H9 (cell line): Measurements from ENCODE around the gene INTS1. TPM values are rescaled to one million over a fixed set of nuclear protein-coding genes. Genes with fewer than 3 reads are reported as not detected.

Source experiments
- DNase-seq: peaks from one replicate; pipeline ENCODE4 v3.0.0-alpha.2; 2017
- H2AFZ ChIP-seq: one replicate; pipeline ENCODE4 v1.6.1; 2013; ENCODE audit warnings: mild to moderate bottlenecking, low read length, control low read depth, moderate library complexity
- H2AK5ac ChIP-seq: 2 replicates; pipeline ENCODE4 v1.6.1; 2013; ENCODE audit warnings: low read length, control low read depth, mixed read lengths; ENCODE audit not compliant: insufficient read length
- H2BK120ac ChIP-seq: one replicate; pipeline ENCODE4 v1.6.1; 2013; ENCODE audit warnings: low read depth, mild to moderate bottlenecking, low read length, control low read depth, inconsistent platforms; ENCODE audit not compliant: poor library complexity, severe bottlenecking
- H2BK12ac ChIP-seq: 2 replicates; pipeline ENCODE4 v1.6.1; 2013; ENCODE audit warnings: low read length, control low read depth, mixed read lengths, low read depth; ENCODE audit not compliant: insufficient read length
- H2BK15ac ChIP-seq: 2 replicates; pipeline ENCODE4 v1.6.1; 2013; ENCODE audit warnings: low read depth, low read length, control low read depth
- H2BK20ac ChIP-seq: one replicate; pipeline ENCODE4 v1.6.1; 2013; ENCODE audit warnings: low read depth, mild to moderate bottlenecking, low read length, control low read depth, inconsistent platforms; ENCODE audit not compliant: poor library complexity, severe bottlenecking
- H2BK5ac ChIP-seq: 2 replicates; pipeline ENCODE4 v1.6.1; 2013; ENCODE audit warnings: low read length, control low read depth, mixed read lengths; ENCODE audit not compliant: insufficient read length
- H3K14ac ChIP-seq: 2 replicates; pipeline ENCODE4 v1.6.1; 2013; ENCODE audit warnings: low read length, control low read depth; ENCODE audit not compliant: insufficient read depth
- H3K18ac ChIP-seq: 2 replicates; pipeline ENCODE4 v1.6.1; 2013; ENCODE audit warnings: low read depth, mild to moderate bottlenecking, mixed read lengths, low read length, control low read depth; ENCODE audit not compliant: insufficient read length
- H3K23ac ChIP-seq: 2 replicates; pipeline ENCODE4 v1.6.1; 2013; ENCODE audit warnings: low read length, control low read depth, mixed read lengths, low read depth; ENCODE audit not compliant: insufficient read length
- H3K23me2 ChIP-seq: 2 replicates; pipeline ENCODE4 v1.6.1; 2013; ENCODE audit warnings: low read depth, mild to moderate bottlenecking, mixed read lengths, low read length, control low read depth; ENCODE audit not compliant: insufficient read length, poor library complexity, severe bottlenecking
- H3K27ac ChIP-seq: 2 replicates; pipeline ENCODE4 v1.5.1; 2013; ENCODE audit warnings: low read length, control low read depth, mixed read lengths, low read depth; ENCODE audit not compliant: insufficient read length
- H3K27me3 ChIP-seq: 2 replicates; pipeline ENCODE4 v1.6.1; 2013; ENCODE audit warnings: low read length, control low read depth, inconsistent platforms; ENCODE audit not compliant: insufficient read depth
- H3K4ac ChIP-seq: 2 replicates; pipeline ENCODE4 v1.6.1; 2013; ENCODE audit warnings: low read depth, mild to moderate bottlenecking, control low read depth, inconsistent platforms, low read length, moderate library complexity
- H3K4me1 ChIP-seq: 2 replicates; pipeline ENCODE4 v1.6.1; 2013; ENCODE audit warnings: low read length, control low read depth, inconsistent platforms; ENCODE audit not compliant: insufficient read depth
- H3K4me2 ChIP-seq: 2 replicates; pipeline ENCODE4 v1.6.1; 2013; ENCODE audit warnings: low read length, control low read depth, mixed read lengths; ENCODE audit not compliant: insufficient read length, insufficient read depth
- H3K56ac ChIP-seq: 2 replicates; pipeline ENCODE4 v1.6.1; 2013; ENCODE audit warnings: low read depth, mild to moderate bottlenecking, mixed read lengths, low read length, control low read depth; ENCODE audit not compliant: insufficient read length
- H3K79me1 ChIP-seq: 2 replicates; pipeline ENCODE4 v1.6.1; 2013; ENCODE audit warnings: low read depth, mild to moderate bottlenecking, moderate library complexity, low read length, control low read depth, inconsistent platforms; ENCODE audit not compliant: insufficient read depth, poor library complexity, severe bottlenecking
- H3K79me2 ChIP-seq: 2 replicates; pipeline ENCODE4 v1.6.1; 2013; ENCODE audit warnings: low read length, control low read depth, inconsistent platforms; ENCODE audit not compliant: insufficient read depth
- H3K9ac ChIP-seq: 2 replicates; pipeline ENCODE4 v1.6.1; 2013; ENCODE audit warnings: low read length, control low read depth, mixed read lengths; ENCODE audit not compliant: insufficient read length; ENCODE audit errors: extremely low read depth
- H3K9me3 ChIP-seq: one replicate; pipeline ENCODE4 v1.6.1; 2013; ENCODE audit warnings: low read depth, low read length, inconsistent platforms; ENCODE audit not compliant: control insufficient read depth
- H3T11ph ChIP-seq: one replicate; pipeline ENCODE4 v1.6.1; 2013; ENCODE audit warnings: mild to moderate bottlenecking, low read length, control low read depth, inconsistent platforms
- H4K20me1 ChIP-seq: one replicate; pipeline ENCODE4 v1.6.1; 2013; ENCODE audit not compliant: control insufficient read depth, insufficient read length, insufficient read depth
- H4K5ac ChIP-seq: 2 replicates; pipeline ENCODE4 v1.6.1; 2013; ENCODE audit warnings: low read depth, mild to moderate bottlenecking, mixed read lengths, low read length, control low read depth; ENCODE audit not compliant: insufficient read length
- H4K8ac ChIP-seq: replicated peaks from 2 replicates; pipeline ENCODE4 v1.6.1; 2013; ENCODE audit warnings: low read length, control low read depth, mixed read lengths, low read depth; ENCODE audit not compliant: insufficient read length
- H4K91ac ChIP-seq: 2 replicates; pipeline ENCODE4 v1.6.1; 2013; ENCODE audit warnings: low read depth, mild to moderate bottlenecking, moderate library complexity, mixed read lengths, low read length, control low read depth; ENCODE audit not compliant: insufficient read length
- H3K27ac Mint-ChIP-seq, 3 experiments: 2 replicates in 2 of 3; 3 replicates in 1 of 3; pipeline ENCODE4 v1.8.0; 2020 to 2021; ENCODE audit warnings: mixed read lengths in 3 of 3, mild to moderate bottlenecking in 1 of 3, moderate library complexity in 1 of 3
- H3K27me3 Mint-ChIP-seq: 2 replicates; pipeline ENCODE4 v1.8.0; 2021; ENCODE audit warnings: low read depth, mild to moderate bottlenecking, moderate library complexity, mixed read lengths
- H3K36me3 Mint-ChIP-seq, 3 experiments: 2 replicates in 2 of 3; 3 replicates in 1 of 3; pipeline ENCODE4 v1.8.0; 2020 to 2021; ENCODE audit warnings: low read depth in 3 of 3, mixed read lengths in 3 of 3; ENCODE audit not compliant: insufficient read depth in 1 of 3
- H3K4me1 Mint-ChIP-seq, 2 experiments: 2 replicates each; pipeline ENCODE4 v1.8.0; 2020; ENCODE audit warnings: mixed read lengths in 2 of 2
- H3K4me3 Mint-ChIP-seq, 2 experiments: 2 replicates in 1 of 2; 3 replicates in 1 of 2; pipeline ENCODE4 v1.8.0; 2020 to 2021; ENCODE audit warnings: mild to moderate bottlenecking in 2 of 2, mixed read lengths in 2 of 2, moderate library complexity in 1 of 2
- H3K9me3 Mint-ChIP-seq, 2 experiments: 2 replicates in 1 of 2; 3 replicates in 1 of 2; pipeline ENCODE4 v1.8.0; 2020; ENCODE audit warnings: mild to moderate bottlenecking in 2 of 2, mixed read lengths in 2 of 2, moderate library complexity in 1 of 2
- CTCF ChIP-seq: fragments of 200-600 bp; sonication (generic); conservative IDR thresholded peaks from 3 replicates; pipeline ENCODE4 v1.8.0; 2021; ENCODE audit warnings: antibody characterized with exemption, mild to moderate bottlenecking
- WGBS: extraction: QIAGEN DNeasy Blood & Tissue Kit; methylation state at CpG from one replicate; pipeline ENCODE4 v1.1.7; 2013; ENCODE audit warnings: missing lambda C conversion rate, low lambda C conversion rate, mixed read lengths; ENCODE audit not compliant: insufficient read length; ENCODE audit errors: extremely low coverage; 5-methylcytosine and 5-hydroxymethylcytosine counted together
- total RNA-seq: library from RNA; stranded (reverse); gene quantifications from 2 replicates; pipeline ENCODE4 v1.2.1, GENCODE V29; 2021

INTS1 gene
- total RNA-seq, 1 experiment from 2014 or later: 133 TPM

GRCh38 chr7:1449501-1449900, 54.7 kb downstream of the INTS1 start:
- Mint-ChIP-seq H3K9me3 (no peaks in the 10 kb centered on the region; a peak in 1 of 5 replicates), H3K27me3 (no peaks in the 10 kb centered on the region), H3K4me3 (no peak overlapping the region), H3K36me3 (no peaks in the 10 kb centered on the region), H3K27ac (no peak overlapping the region), H3K4me1 (peaks cover 0 to 5% of the 10 kb centered on the region in 2 experiments; a peak in 1 of 4 replicates)
- no peak overlapping the region for H4K91ac ChIP-seq
- no peak overlapping the region for H3K9ac ChIP-seq
- H3K79me2 ChIP-seq: no peaks in the 10 kb centered on the region
- no peak for TF ChIP-seq CTCF
- H3K27ac ChIP-seq: no peak overlapping the region
- no peak overlapping the region for H3K23ac ChIP-seq
- H3K14ac ChIP-seq: no peak overlapping the region
- no peak overlapping the region for H2BK12ac ChIP-seq
- no peaks in the 10 kb centered on the region for H3K23me2 ChIP-seq
- H3K4me2 ChIP-seq: no peak overlapping the region
- no peak overlapping the region for H2BK20ac ChIP-seq
- no peak overlapping the region for H3K56ac ChIP-seq
- H3T11ph ChIP-seq: no peak overlapping the region
- H3K18ac ChIP-seq: no peak overlapping the region
- H3K4me1 ChIP-seq: no peaks in the 10 kb centered on the region
- no peak for DNase-seq
- no peak overlapping the region for H2BK15ac ChIP-seq
- WGBS: no CpG with 5 or more reads among the region's 13 CpGs
- no peaks in the 10 kb centered on the region for H3K9me3 ChIP-seq
- H3K79me1 ChIP-seq: no peaks in the 10 kb centered on the region
- no peak overlapping the region for H2AFZ ChIP-seq
- H2BK120ac ChIP-seq: no peak overlapping the region
- no peak overlapping the region for H3K4ac ChIP-seq
- no peak overlapping the region for H2BK5ac ChIP-seq
- no peak overlapping the region for H2AK5ac ChIP-seq
- H3K27me3 ChIP-seq: no peaks in the 10 kb centered on the region
- peaks cover 2% of the 10 kb centered on the region for H4K20me1 ChIP-seq
- H4K5ac ChIP-seq: no peak overlapping the region
- no peak overlapping the region for H4K8ac ChIP-seq
